Small intestine (tissue), 7 donors: ENCODE results near the gene NLRP12. TPM values are rescaled to one million over a fixed set of nuclear protein-coding genes. Genes with fewer than 3 reads are reported as not detected.
"Not testable (repeated sequence)": the region's sequence is repeated elsewhere in the genome, so short reads cannot be mapped to it uniquely, and the experiment has no call there.

Experiments used
- DNase-seq, 2 donors: peaks; one replicate each; pipeline versions ENCODE4 v3.0.0 to v3.0.0-alpha.2; 2013
- FAIRE-seq: peaks from 2 replicates; lab custom pipeline; 2012; peaks lifted over from hg19 to GRCh38; lab: Jason Lieb, UNC
- H3K27ac ChIP-seq, 3 donors: one replicate each; pipeline ENCODE4 v1.5.1; 2013; ENCODE audit warnings: low read length in 2 of 3, mild to moderate bottlenecking in 2 of 3, control low read depth in 1 of 3, inconsistent platforms in 1 of 3, low read depth in 1 of 3, moderate library complexity in 1 of 3
- H3K27me3 ChIP-seq, 3 donors: one replicate each; pipeline ENCODE4 v1.6.1; 2013; ENCODE audit warnings: low read length in 3 of 3, inconsistent platforms in 1 of 3; ENCODE audit not compliant: control insufficient read depth in 3 of 3, insufficient read depth in 3 of 3
- H3K36me3 ChIP-seq, 3 donors: one replicate each; pipeline ENCODE4 v1.6.1; 2013; ENCODE audit warnings: low read length in 3 of 3, inconsistent platforms in 1 of 3, low read depth in 1 of 3, mild to moderate bottlenecking in 1 of 3, moderate library complexity in 1 of 3; ENCODE audit not compliant: control insufficient read depth in 3 of 3, insufficient read depth in 2 of 3
- H3K4me1 ChIP-seq, 3 donors: one replicate each; pipeline ENCODE4 v1.6.1; 2013; ENCODE audit warnings: low read length in 2 of 3, inconsistent platforms in 1 of 3, low read depth in 1 of 3, mild to moderate bottlenecking in 1 of 3, moderate library complexity in 1 of 3; ENCODE audit not compliant: control insufficient read depth in 3 of 3, insufficient read depth in 2 of 3
- H3K4me3 ChIP-seq, 3 donors: one replicate each; pipeline ENCODE4 v1.5.1; 2013; ENCODE audit warnings: low read length in 3 of 3, control low read depth in 1 of 3, inconsistent platforms in 1 of 3, low read depth in 1 of 3, mild to moderate bottlenecking in 1 of 3, moderate library complexity in 1 of 3
- H3K9me3 ChIP-seq, 2 donors: one replicate each; pipeline ENCODE4 v1.6.1; 2013; ENCODE audit warnings: low read depth in 1 of 2, low read length in 1 of 2; ENCODE audit not compliant: control insufficient read depth in 2 of 2, insufficient read depth in 1 of 2
- WGBS, 3 donors: extraction: QIAGEN DNeasy Blood & Tissue Kit; methylation state at CpG; one replicate each; pipeline ENCODE4 v1.1.7; 2013; 5-methylcytosine and 5-hydroxymethylcytosine counted together
- polyA plus RNA-seq, 4 donors: library from polyadenylated mRNA; stranded (reverse) in 3 of 4; unstranded in 1 of 4; fragments of 200-250 nt in 3 of 4; fragments of 120-200 nt in 1 of 4; gene quantifications; one replicate each; pipeline versions ENCODE4 v1.2.1 to v1.2.3, GENCODE V29; 2013
- donor health status: healthy with polysubstance abuse.
- donor health status: control.
- donor health status: control.
- donor health status: Bipolar disorder and iron deficiency.
- donor health status: healthy.

Gene NLRP12
- polyA plus RNA-seq, 4 donors, result 0.06 to 0.09 TPM; not detected in 2

DNA sequence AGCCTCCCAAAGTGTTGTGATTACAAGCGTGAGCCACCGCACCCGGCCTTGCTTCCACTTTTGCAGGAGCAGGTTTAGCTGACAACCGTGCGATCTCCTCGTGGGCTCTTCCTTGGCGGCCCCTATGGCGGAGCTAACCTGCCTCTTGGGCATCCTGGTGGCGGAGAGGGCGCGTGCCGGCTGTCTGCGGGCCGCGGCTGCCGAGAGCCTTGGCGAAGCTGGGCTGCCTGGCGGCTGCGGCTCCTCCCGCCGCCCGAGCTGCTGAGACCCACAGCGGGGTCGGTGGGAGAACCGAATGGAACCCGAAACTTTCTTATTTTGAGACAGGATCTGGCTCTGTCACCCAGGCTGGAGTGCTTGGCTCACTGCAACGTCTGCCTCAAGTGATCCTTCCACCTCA lies 55.7 kb downstream of the NLRP12 start:
- no peaks in the 10 kb centered on the region for H3K9me3 ChIP-seq
- H3K27ac ChIP-seq, result no peak overlapping the region
- H3K4me1 ChIP-seq, result no peaks in the 10 kb centered on the region
- no peaks in the 10 kb centered on the region for H3K36me3 ChIP-seq
- DNase-seq (no peak), FAIRE-seq (no peak)
- no peaks in the 10 kb centered on the region for H3K27me3 ChIP-seq
- WGBS, 3 donors, result 94 to 96% (median 95%) methylated on average over 23 to 27 of the region's 27 CpGs
- no peak overlapping the region for H3K4me3 ChIP-seq

DNA sequence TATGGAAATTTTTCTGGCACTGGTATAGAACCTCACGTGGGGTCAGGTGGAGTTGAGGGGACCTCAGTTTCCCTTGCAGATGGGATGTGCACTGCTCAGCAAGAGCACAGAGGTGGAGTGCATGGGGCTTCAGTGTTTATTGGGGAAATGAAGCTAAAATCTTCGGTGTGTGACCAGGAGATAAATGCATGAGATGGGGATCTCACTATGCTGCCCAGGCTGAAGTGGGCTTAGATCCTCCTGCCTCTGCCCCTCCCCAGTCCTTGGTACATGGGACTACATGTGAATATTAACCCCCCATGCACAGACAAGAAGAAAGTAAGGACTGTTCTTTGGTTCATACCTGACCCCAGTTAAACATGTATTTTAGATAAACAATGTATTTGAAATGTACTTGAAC lies 65.1 kb downstream of the NLRP12 start:
- not testable (repeated sequence) for FAIRE-seq, DNase-seq, H3K4me1 ChIP-seq, H3K27me3 ChIP-seq, H3K9me3 ChIP-seq, H3K4me3 ChIP-seq, H3K36me3 ChIP-seq, H3K27ac ChIP-seq
- WGBS, 3 donors, result 80 to 84% (median 80%) methylated on average over 2 of the region's 2 CpGs

Other genes with a start within 250 kb of the NLRP12 start
- not detected for gene DPRX, start 192.3 kb downstream of the NLRP12 start, polyA plus RNA-seq
- 10 to 100 TPM in 2 of 4 donors, 1 to 10 TPM in 2; 2.2 to 41.3 (median 20.4) TPM for gene MYADM, start 43.6 kb upstream of the NLRP12 start, polyA plus RNA-seq
- gene PRKCG, start 57.9 kb upstream of the NLRP12 start, polyA plus RNA-seq, result under 1 TPM in 2 of 4 donors, not detected in 2; 0.07 to 0.90 TPM
- gene CACNG7, start 85.0 kb upstream of the NLRP12 start, polyA plus RNA-seq, result under 1 TPM in 2 of 4 donors, not detected in 2; 0.78 to 0.79 TPM
- gene CACNG8, start 138.6 kb upstream of the NLRP12 start, polyA plus RNA-seq, result under 1 TPM in 2 of 4 donors, not detected in 2; 0.03 to 0.12 TPM
- gene CACNG6, start 167.3 kb upstream of the NLRP12 start, polyA plus RNA-seq, result under 1 TPM in 2 of 4 donors, not detected in 2; 0.03 to 0.06 TPM
- gene VSTM1, start 239.6 kb upstream of the NLRP12 start, polyA plus RNA-seq, result under 1 TPM in 1 of 4 donors, not detected in 3; 0.09 TPM